Spleen (tissue), 11 donors: ENCODE results near the gene PEPD. TPM values are rescaled to one million over a fixed set of nuclear protein-coding genes. Genes with fewer than 3 reads are reported as not detected.

Experiments
- DNase-seq: peaks from one replicate; pipeline ENCODE4 v3.0.0-alpha.2; 2020
- H3K27ac ChIP-seq, 8 donors: fragments of 200-600 bp; sonication (generic) in 7 of 8; 1 replicate in 4 of 8; 2 replicates in 4 of 8; pipeline versions ENCODE4 v1.5.0 to v1.8.0; 2016 to 2021; ENCODE audit warnings: inconsistent platforms in 4 of 8, mild to moderate bottlenecking in 4 of 8, moderate library complexity in 1 of 8
- H3K27me3 ChIP-seq, 7 donors: fragments of 200-600 bp; sonication (generic) in 6 of 7; replicated peaks in 1 of 7; 1 replicate in 4 of 7; 2 replicates in 3 of 7; pipeline versions ENCODE4 v1.5.0 to v1.8.0; 2016 to 2021; ENCODE audit warnings: inconsistent platforms in 3 of 7, mild to moderate bottlenecking in 1 of 7
- H3K36me3 ChIP-seq, 6 donors: fragments of 200-600 bp; sonication (generic) in 5 of 6; 1 replicate in 4 of 6; 2 replicates in 2 of 6; pipeline versions ENCODE4 v1.5.0 to v1.8.0; 2016 to 2021; ENCODE audit warnings: inconsistent platforms in 2 of 6
- H3K4me1 ChIP-seq, 6 donors: fragments of 200-600 bp; sonication (generic) in 5 of 6; 1 replicate in 3 of 6; 2 replicates in 3 of 6; pipeline versions ENCODE4 v1.5.0 to v1.8.0; 2016 to 2021; ENCODE audit warnings: inconsistent platforms in 3 of 6
- H3K4me3 ChIP-seq, 8 donors: fragments of 200-600 bp; sonication (generic) in 7 of 8; 1 replicate in 4 of 8; 2 replicates in 4 of 8; pipeline versions ENCODE4 v1.5.0 to v1.8.0; 2016 to 2021; ENCODE audit warnings: inconsistent platforms in 4 of 8, mild to moderate bottlenecking in 4 of 8, moderate library complexity in 2 of 8
- H3K9me3 ChIP-seq, 8 donors: fragments of 200-600 bp; sonication (generic) in 7 of 8; 1 replicate in 4 of 8; 2 replicates in 4 of 8; pipeline versions ENCODE4 v1.5.0 to v1.8.0; 2016 to 2021; ENCODE audit warnings: inconsistent platforms in 4 of 8
- POLR2A ChIP-seq, 3 donors: fragments of 450-650 bp; IDR thresholded peaks; one replicate each; pipeline ENCODE4 v1.5.1; 2017; ENCODE audit warnings: antibody characterized with exemption in 3 of 3, mild to moderate bottlenecking in 1 of 3
- POLR2AphosphoS5 ChIP-seq, 3 donors: sonication (generic); formaldehyde crosslinking; IDR thresholded peaks; one replicate each; pipeline ENCODE4 v1.5.1; 2017; ENCODE audit warnings: antibody characterized with exemption in 3 of 3
- WGBS, 5 donors: extraction: QIAGEN DNeasy Blood & Tissue Kit in 3 of 5; methylation state at CpG; one replicate each; pipeline versions ENCODE4 v1.1.5 to v1.1.7; 2013 to 2018; 5-methylcytosine and 5-hydroxymethylcytosine counted together
- intact Hi-C: fragments of 100-400 bp; cut with DNase I; formaldehyde crosslinking; loops from one replicate; pipeline ENCODE4 v1.15.0; 2023; ENCODE audit warnings: low total_unique reads
- polyA plus RNA-seq, 3 donors: library from polyadenylated mRNA; stranded (reverse); fragments of 200-250 nt; gene quantifications; one replicate each; pipeline ENCODE4 v1.2.1, GENCODE V29; 2013
- total RNA-seq, 7 donors: library from RNA; depleted of rRNA in 3 of 7; stranded (reverse); fragments of >200 nt in 3 of 7; fragmentation: NEBNext Ultra II Directional in 4 of 7; extraction: Animal tissue kit (Norgen Biotek cat#: 25700) in 4 of 7; gene quantifications; one replicate each; pipeline versions ENCODE4 v1.1.0 to v1.2.1, GENCODE V29; 2016 to 2021
- TF ChIP-seq, protein P1 (sequence below), 11 experiments: fragments of 200-600 bp in 7 of 11; fragments of 450-650 bp in 4 of 11; sonication (generic) in 4 of 11; IDR thresholded peaks in 8 of 11; conservative IDR thresholded peaks in 3 of 11; 1 replicate in 7 of 11; 2 replicates in 4 of 11; pipeline versions ENCODE4 v1.4.0 to v1.8.0; 2016 to 2021; ENCODE audit warnings: antibody characterized with exemption in 11 of 11, inconsistent platforms in 4 of 11, mild to moderate bottlenecking in 1 of 11
- donor health status: healthy with polysubstance abuse.
- donor health status: DM: no; HTN: no; CAD: no; lungs with moderate emphysema.
- donor health status: DM: no; HTN: no; CAD: no.
- donor health status: Bipolar disorder and iron deficiency.
- donor health status: healthy.
- donor health status: DM: no; HTN: no; CAD: no.
- donor health status: DM: yes; HTN: yes; CAD: no.

The PEPD gene
- total and polyA plus RNA-seq, 10 donors, result 38.4 to 98.3 (median 69.8) TPM

DNA sequence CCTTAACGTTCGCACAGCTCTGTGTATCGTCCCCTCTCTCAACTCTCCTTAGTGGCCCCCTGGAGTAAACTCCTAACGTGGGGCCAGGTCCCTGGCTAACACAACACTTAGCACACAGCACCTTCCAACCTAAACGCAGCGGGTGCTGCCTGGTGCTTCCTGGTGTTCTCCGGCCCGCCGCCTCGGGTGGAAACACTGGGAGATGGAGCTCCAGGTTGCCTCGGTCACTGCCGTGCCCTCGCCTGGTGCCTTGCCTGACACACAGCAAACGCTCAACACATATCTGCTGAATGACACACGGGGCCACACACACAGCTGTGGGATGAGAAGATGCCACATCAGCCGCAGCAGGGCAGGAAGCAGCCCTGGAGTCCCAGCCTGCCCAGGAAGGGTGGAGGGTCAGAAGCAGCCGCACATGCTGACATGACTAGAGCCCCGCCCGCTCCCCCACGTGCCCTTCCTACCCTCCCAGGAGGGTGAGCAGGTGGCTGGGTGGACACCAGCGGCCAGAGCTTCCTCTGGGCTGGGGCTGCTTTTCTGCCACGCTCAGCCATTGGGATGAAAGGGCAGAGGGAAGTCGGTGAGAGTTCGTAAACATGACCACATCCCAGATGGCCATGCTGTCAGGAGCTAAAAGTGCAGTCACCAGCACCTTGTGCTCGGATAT is 6.6 kb downstream of the PEPD start:
- Histone ChIP-seq H3K27ac (peak overlapping the region in 1 of 8 donors; percentile 36), H3K27me3 (no peaks in the 10 kb centered on the region), H3K4me1 (peaks cover 0 to 32% (median 16%) of the 10 kb centered on the region in 6 donors), H3K36me3 (peaks cover 0 to 35% (median 17%) of the 10 kb centered on the region in 6 donors), H3K4me3 (no peak overlapping the region), H3K9me3 (no peaks in the 10 kb centered on the region)
- 62 to 72% (median 68%) methylated on average over 23 to 25 of the region's 25 CpGs for WGBS, 5 donors
- intact Hi-C loops, result no loop called here
- TF ChIP-seq POLR2A (IDR thresholded peaks at IDR 0.05) (no peak), POLR2AphosphoS5 (IDR thresholded peaks at IDR 0.05) (peak; percentile 47 to 61 (median 57))
- TF ChIP-seq, protein P1, sequence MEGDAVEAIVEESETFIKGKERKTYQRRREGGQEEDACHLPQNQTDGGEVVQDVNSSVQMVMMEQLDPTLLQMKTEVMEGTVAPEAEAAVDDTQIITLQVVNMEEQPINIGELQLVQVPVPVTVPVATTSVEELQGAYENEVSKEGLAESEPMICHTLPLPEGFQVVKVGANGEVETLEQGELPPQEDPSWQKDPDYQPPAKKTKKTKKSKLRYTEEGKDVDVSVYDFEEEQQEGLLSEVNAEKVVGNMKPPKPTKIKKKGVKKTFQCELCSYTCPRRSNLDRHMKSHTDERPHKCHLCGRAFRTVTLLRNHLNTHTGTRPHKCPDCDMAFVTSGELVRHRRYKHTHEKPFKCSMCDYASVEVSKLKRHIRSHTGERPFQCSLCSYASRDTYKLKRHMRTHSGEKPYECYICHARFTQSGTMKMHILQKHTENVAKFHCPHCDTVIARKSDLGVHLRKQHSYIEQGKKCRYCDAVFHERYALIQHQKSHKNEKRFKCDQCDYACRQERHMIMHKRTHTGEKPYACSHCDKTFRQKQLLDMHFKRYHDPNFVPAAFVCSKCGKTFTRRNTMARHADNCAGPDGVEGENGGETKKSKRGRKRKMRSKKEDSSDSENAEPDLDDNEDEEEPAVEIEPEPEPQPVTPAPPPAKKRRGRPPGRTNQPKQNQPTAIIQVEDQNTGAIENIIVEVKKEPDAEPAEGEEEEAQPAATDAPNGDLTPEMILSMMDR (IDR thresholded peaks at IDR 0.05 in 8 of 11, conservative IDR thresholded peaks at IDR 0.05 in 3 of 11), result no peak
- no peak for DNase-seq

DNA sequence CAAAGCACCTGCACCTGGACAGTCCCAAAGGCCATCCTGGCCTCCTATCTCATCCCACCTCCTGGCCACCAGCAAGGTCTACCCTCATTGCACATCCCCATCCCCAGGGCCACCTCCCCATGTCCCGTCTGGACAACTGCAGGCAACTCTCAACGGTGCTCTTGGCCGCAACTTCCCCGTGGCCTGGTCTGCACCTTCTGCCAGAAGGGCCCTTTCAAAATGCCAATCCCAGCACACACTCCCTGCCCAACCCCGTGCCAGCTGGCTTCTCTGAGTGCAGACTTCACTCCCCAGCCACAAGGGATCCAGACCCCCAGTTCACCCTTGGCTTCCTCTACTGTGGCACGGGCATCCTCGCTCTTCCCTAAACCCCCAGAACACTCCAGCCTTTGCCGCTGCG is 8.2 kb downstream of the PEPD start:
- intact Hi-C loops, result no loop called here
- H3K4me1 ChIP-seq, result peaks cover 0 to 21% (median 13%) of the 10 kb centered on the region in 6 donors
- no peaks in the 10 kb centered on the region for H3K9me3 ChIP-seq
- no peaks in the 10 kb centered on the region for H3K27me3 ChIP-seq
- DNase-seq, result no peak
- peaks cover 0 to 51% (median 26%) of the 10 kb centered on the region in 6 donors for H3K36me3 ChIP-seq
- TF ChIP-seq, protein P1 (IDR thresholded peaks at IDR 0.05 in 8 of 11, conservative IDR thresholded peaks at IDR 0.05 in 3 of 11), result no peak
- TF ChIP-seq POLR2A (IDR thresholded peaks at IDR 0.05) (no peak), POLR2AphosphoS5 (IDR thresholded peaks at IDR 0.05) (no peak)
- no peak overlapping the region for H3K4me3 ChIP-seq
- no peak overlapping the region for H3K27ac ChIP-seq
- 92 to 96% (median 95%) methylated on average over 9 of the region's 9 CpGs for WGBS, 5 donors

DNA sequence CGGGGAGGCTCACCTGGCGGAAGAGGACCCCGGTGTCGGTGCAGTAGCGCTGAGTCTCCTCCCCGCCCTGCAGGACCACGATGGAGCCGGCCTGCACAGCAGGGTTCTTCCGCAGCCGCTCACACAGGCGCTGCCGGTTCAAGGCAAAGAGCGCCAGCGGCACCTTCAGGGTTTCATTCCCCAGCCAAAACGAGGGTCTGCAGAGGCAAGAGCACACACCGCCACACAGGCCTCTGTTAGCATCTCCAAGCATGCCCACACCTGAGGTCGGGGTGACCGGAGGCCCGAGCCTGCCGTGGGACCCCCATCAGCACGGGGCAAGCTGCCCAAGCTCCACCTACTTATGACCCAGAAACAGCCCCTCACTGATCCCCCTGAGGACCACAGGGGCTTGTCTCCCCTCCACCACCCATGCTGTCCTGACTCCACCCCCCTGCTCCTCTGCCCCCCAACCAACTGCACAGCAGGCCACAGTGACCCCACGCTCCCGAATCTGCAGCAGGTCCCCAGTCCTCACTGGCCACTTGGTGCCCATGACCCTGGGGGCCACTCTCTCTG is 8.9 kb downstream of the PEPD start:
- H3K36me3 ChIP-seq, result peaks cover 0 to 58% (median 26%) of the 10 kb centered on the region in 6 donors
- H3K4me3 ChIP-seq, result no peak overlapping the region
- TF ChIP-seq POLR2A (IDR thresholded peaks at IDR 0.05), result no peak
- no peak for TF ChIP-seq POLR2AphosphoS5 (IDR thresholded peaks at IDR 0.05)
- TF ChIP-seq, protein P1 (IDR thresholded peaks at IDR 0.05 in 8 of 11, conservative IDR thresholded peaks at IDR 0.05 in 3 of 11), result no peak
- intact Hi-C loops, result no loop called here
- H3K4me1 ChIP-seq, result peaks cover 0 to 27% (median 17%) of the 10 kb centered on the region in 6 donors
- H3K27ac ChIP-seq, result no peak overlapping the region
- no peaks in the 10 kb centered on the region for H3K27me3 ChIP-seq
- 95 to 96% (median 96%) methylated on average over 11 to 23 of the region's 23 CpGs for WGBS, 5 donors
- no peak for DNase-seq
- H3K9me3 ChIP-seq, result no peaks in the 10 kb centered on the region

DNA sequence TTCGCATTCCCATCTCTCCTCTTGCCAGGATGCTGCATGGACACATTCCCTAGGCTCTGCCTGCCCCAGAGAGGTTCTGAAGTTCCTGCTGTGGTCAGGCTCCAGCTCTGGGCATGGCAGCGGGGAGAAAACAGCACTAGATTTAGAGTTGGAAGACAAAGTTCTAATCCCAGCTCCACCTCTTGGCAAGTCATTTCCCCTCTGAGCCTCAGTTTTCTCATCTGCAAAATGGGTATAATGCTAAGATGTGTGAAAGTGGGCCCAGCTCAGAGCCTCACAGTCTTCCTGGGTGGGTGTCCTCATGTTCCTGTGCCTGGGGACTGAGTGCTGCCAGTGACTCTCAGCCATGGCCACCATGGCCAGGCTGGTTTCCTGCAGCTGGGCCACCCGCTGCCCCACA is 9.6 kb downstream of the PEPD start:
- peaks cover 0 to 58% (median 26%) of the 10 kb centered on the region in 6 donors for H3K36me3 ChIP-seq
- no peaks in the 10 kb centered on the region for H3K9me3 ChIP-seq
- intact Hi-C loops, result no loop called here
- no peak for DNase-seq
- H3K4me3 ChIP-seq, result no peak overlapping the region
- no peak overlapping the region for H3K27ac ChIP-seq
- 91 to 100% (median 97%) methylated on average over 3 of the region's 3 CpGs for WGBS, 5 donors
- TF ChIP-seq POLR2A (IDR thresholded peaks at IDR 0.05), result no peak
- TF ChIP-seq POLR2AphosphoS5 (IDR thresholded peaks at IDR 0.05), result no peak
- TF ChIP-seq, protein P1 (IDR thresholded peaks at IDR 0.05 in 8 of 11, conservative IDR thresholded peaks at IDR 0.05 in 3 of 11), result no peak
- H3K27me3 ChIP-seq, result no peaks in the 10 kb centered on the region
- H3K4me1 ChIP-seq, result peaks cover 0 to 33% (median 19%) of the 10 kb centered on the region in 6 donors
